ENCODE data around the gene RBM17. TPM values are rescaled to one million over a fixed set of nuclear protein-coding genes. Genes with fewer than 3 reads are reported as not detected.

The RBM17 gene
- total RNA-seq, 1 donor from 2014 or later: 113 TPM

DNA sequence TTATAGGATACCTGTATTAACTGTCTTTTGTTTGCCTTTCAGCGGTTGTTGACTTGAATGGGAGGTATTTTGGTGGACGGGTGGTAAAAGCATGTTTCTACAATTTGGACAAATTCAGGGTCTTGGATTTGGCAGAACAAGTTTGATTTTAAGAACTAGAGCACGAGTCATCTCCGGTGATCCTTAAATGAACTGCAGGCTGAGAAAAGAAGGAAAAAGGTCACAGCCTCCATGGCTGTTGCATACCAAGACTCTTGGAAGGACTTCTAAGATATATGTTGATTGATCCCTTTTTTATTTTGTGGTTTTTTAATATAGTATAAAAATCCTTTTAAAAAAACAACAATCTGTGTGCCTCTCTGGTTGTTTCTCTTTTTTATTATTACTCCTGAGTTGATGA lies 26.6 kb downstream of the RBM17 start:
- Mint-ChIP-seq H3K9me3 (ENCODE audit: unreplicated experiment) (no peaks in the 10 kb centered on the region), H3K4me1 (ENCODE audit: unreplicated experiment) (no peaks in the 10 kb centered on the region), H3K27me3 (ENCODE audit: unreplicated experiment) (peaks cover 2% of the 10 kb centered on the region), H3K27ac (ENCODE audit: unreplicated experiment) (no peak overlapping the region), H3K4me3 (ENCODE audit: unreplicated experiment) (no peak overlapping the region), H3K36me3 (ENCODE audit: low read depth, unreplicated experiment) (peaks cover 41% of the 10 kb centered on the region)
- TF ChIP-seq, protein P1, sequence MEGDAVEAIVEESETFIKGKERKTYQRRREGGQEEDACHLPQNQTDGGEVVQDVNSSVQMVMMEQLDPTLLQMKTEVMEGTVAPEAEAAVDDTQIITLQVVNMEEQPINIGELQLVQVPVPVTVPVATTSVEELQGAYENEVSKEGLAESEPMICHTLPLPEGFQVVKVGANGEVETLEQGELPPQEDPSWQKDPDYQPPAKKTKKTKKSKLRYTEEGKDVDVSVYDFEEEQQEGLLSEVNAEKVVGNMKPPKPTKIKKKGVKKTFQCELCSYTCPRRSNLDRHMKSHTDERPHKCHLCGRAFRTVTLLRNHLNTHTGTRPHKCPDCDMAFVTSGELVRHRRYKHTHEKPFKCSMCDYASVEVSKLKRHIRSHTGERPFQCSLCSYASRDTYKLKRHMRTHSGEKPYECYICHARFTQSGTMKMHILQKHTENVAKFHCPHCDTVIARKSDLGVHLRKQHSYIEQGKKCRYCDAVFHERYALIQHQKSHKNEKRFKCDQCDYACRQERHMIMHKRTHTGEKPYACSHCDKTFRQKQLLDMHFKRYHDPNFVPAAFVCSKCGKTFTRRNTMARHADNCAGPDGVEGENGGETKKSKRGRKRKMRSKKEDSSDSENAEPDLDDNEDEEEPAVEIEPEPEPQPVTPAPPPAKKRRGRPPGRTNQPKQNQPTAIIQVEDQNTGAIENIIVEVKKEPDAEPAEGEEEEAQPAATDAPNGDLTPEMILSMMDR (IDR thresholded peaks at IDR 0.05; ENCODE audit: unreplicated experiment): no peak
- no peak for DNase-seq (ENCODE audit: low spot score)

DNA sequence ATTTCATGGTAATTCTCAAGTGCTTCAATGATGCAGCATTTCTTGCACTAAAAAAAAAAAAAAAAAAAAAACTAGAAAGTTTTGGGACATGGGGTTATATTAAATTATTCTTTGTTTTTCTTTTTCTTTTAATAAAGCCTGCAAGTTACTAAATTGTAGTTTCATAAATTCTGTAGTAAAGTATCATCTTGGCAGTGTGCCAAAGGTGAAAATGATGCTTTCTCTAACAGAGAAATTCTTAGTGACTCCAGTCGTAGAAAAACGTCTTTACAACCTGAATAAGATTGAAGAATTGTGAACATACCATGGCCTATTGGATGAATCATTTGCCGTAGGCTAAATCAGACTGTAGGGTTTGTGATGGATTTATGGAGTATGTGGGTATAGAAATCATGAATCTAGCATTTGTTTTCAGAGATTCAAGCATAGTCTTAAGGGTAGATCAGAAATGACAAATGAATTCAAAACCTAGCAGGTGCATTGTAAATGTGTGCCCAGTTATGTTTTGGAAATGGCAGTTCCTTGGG lies 27.1 kb downstream of the RBM17 start:
- Mint-ChIP-seq H3K9me3 (ENCODE audit: unreplicated experiment) (no peaks in the 10 kb centered on the region), H3K27me3 (ENCODE audit: unreplicated experiment) (peaks cover 2% of the 10 kb centered on the region), H3K27ac (ENCODE audit: unreplicated experiment) (no peak overlapping the region), H3K36me3 (ENCODE audit: low read depth, unreplicated experiment) (peaks cover 37% of the 10 kb centered on the region), H3K4me1 (ENCODE audit: unreplicated experiment) (peaks cover 3% of the 10 kb centered on the region), H3K4me3 (ENCODE audit: unreplicated experiment) (no peak overlapping the region)
- DNase-seq (ENCODE audit: low spot score): no peak
- TF ChIP-seq, protein P1 (IDR thresholded peaks at IDR 0.05; ENCODE audit: unreplicated experiment): no peak

DNA sequence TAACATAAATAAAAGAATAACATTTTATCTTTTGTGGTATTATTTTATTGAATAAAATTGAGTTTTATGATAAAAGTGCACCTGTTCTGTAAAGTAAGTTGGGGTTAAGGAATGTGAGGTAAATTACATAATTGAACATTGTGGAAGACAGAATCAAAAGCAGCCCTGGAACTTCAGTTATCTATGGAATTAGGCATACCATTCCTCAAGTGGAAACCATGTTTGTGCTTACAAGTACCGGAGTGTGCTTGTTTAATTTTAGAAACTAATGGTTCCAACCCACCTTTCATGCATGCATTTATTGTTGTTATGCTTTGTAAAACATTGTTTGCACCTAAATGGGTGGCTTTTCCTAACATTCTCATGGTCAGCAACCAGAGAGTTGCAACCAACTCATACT lies 28.0 kb downstream of the RBM17 start:
- H3K36me3 Mint-ChIP-seq (ENCODE audit: low read depth, unreplicated experiment): peaks cover 33% of the 10 kb centered on the region
- no peak overlapping the region for H3K27ac Mint-ChIP-seq (ENCODE audit: unreplicated experiment)
- no peak overlapping the region for H3K4me3 Mint-ChIP-seq (ENCODE audit: unreplicated experiment)
- H3K9me3 Mint-ChIP-seq (ENCODE audit: unreplicated experiment): no peaks in the 10 kb centered on the region
- no peak for DNase-seq (ENCODE audit: low spot score)
- peaks cover 5% of the 10 kb centered on the region for H3K4me1 Mint-ChIP-seq (ENCODE audit: unreplicated experiment)
- peaks cover 2% of the 10 kb centered on the region for H3K27me3 Mint-ChIP-seq (ENCODE audit: unreplicated experiment)
- TF ChIP-seq, protein P1 (IDR thresholded peaks at IDR 0.05; ENCODE audit: unreplicated experiment): no peak

DNA sequence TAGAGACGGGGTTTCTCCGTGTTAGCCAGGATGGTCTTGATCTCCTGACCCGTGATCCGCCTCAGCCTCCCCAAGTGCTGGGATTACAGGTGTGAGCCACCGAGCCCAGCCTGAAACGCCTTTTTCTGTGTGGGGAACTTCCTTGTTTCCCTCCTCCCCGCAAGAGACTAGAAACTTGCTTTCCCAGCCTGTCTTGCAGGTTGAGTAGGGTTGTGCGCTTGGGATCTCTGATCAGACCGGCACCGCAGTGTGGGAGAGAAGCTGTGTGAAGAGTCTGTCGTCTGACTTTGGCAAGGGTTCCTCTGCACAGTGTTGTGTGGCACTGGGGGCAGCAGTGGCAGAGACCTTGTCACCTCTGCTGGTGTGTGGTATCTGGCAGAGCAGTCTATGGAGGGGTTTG lies 28.9 kb downstream of the RBM17 start:
- peaks cover 25% of the 10 kb centered on the region for H3K36me3 Mint-ChIP-seq (ENCODE audit: low read depth, unreplicated experiment)
- H3K4me3 Mint-ChIP-seq (ENCODE audit: unreplicated experiment): no peak overlapping the region
- peaks cover 2% of the 10 kb centered on the region for H3K27me3 Mint-ChIP-seq (ENCODE audit: unreplicated experiment)
- TF ChIP-seq, protein P1 (IDR thresholded peaks at IDR 0.05; ENCODE audit: unreplicated experiment): no peak
- peaks cover 5% of the 10 kb centered on the region for H3K4me1 Mint-ChIP-seq (ENCODE audit: unreplicated experiment)
- no peak overlapping the region for H3K27ac Mint-ChIP-seq (ENCODE audit: unreplicated experiment)
- DNase-seq (ENCODE audit: low spot score): no peak
- no peaks in the 10 kb centered on the region for H3K9me3 Mint-ChIP-seq (ENCODE audit: unreplicated experiment)

DNA sequence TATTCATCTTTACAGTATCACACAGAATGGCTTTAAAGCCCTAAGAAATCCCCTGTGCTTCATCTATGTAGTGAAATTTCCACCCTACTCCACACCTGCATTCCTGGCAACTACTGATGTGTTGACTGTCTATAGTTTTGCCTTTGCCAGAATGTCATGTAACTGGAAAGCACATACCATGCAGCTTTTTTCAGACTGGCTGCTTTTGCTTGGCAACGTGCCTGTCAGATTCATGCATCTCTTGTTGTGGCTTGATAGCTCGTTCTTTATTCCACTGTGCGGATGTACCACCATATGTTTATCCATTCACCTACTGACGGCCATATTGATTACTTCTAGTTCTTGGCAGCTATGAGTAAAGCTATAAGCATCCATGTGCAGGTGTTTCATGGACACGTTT lies 30.6 kb downstream of the RBM17 start:
- TF ChIP-seq, protein P1 (IDR thresholded peaks at IDR 0.05; ENCODE audit: unreplicated experiment): no peak
- H3K36me3 Mint-ChIP-seq (ENCODE audit: low read depth, unreplicated experiment): peaks cover 10% of the 10 kb centered on the region
- H3K4me3 Mint-ChIP-seq (ENCODE audit: unreplicated experiment): no peak overlapping the region
- no peak for DNase-seq (ENCODE audit: low spot score)
- peaks cover 2% of the 10 kb centered on the region for H3K27me3 Mint-ChIP-seq (ENCODE audit: unreplicated experiment)
- peaks cover 5% of the 10 kb centered on the region for H3K4me1 Mint-ChIP-seq (ENCODE audit: unreplicated experiment)
- H3K27ac Mint-ChIP-seq (ENCODE audit: unreplicated experiment): no peak overlapping the region
- no peaks in the 10 kb centered on the region for H3K9me3 Mint-ChIP-seq (ENCODE audit: unreplicated experiment)

Data from endothelial cell (in vitro differentiated cells).